Stomach (tissue), 9 donors: ENCODE data around the gene AUTS2. TPM values are rescaled to one million over a fixed set of nuclear protein-coding genes. Genes with fewer than 3 reads are reported as not detected.

Experiments used
- DNase-seq, 2 donors: peaks; one replicate each; pipeline versions ENCODE4 v3.0.0 to v3.0.0-alpha.2; 2013 to 2019
- H3K27ac ChIP-seq, 5 donors: fragments of 200-600 bp in 4 of 5; sonication (generic) in 4 of 5; one replicate each; pipeline ENCODE4 v1.5.1; 2013 to 2019; ENCODE audit warnings: mild to moderate bottlenecking in 1 of 5, moderate library complexity in 1 of 5
- H3K27me3 ChIP-seq, 3 donors: fragments of 200-600 bp; sonication (generic); one replicate each; pipeline ENCODE4 v1.5.1; 2017 to 2019; ENCODE audit warnings: mixed run types in 1 of 3
- H3K36me3 ChIP-seq, 4 donors: fragments of 200-600 bp; sonication (generic); 1 replicate in 3 of 4; 2 replicates in 1 of 4; pipeline ENCODE4 v1.5.1; 2016 to 2019
- H3K4me1 ChIP-seq, 4 donors: fragments of 200-600 bp; sonication (generic); one replicate each; pipeline ENCODE4 v1.5.1; 2016 to 2019
- H3K4me3 ChIP-seq, 4 donors: fragments of 200-600 bp; sonication (generic) in 3 of 4; one replicate each; pipeline ENCODE4 v1.5.1; 2016 to 2019; ENCODE audit warnings: mild to moderate bottlenecking in 1 of 4
- H3K9me3 ChIP-seq, 4 donors: fragments of 200-600 bp; sonication (generic); one replicate each; pipeline ENCODE4 v1.5.1; 2016 to 2019
- CTCF ChIP-seq, 7 experiments: fragments of 450-650 bp in 4 of 7; fragments of 200-600 bp in 3 of 7; sonication (generic) in 3 of 7; IDR thresholded peaks; one replicate each; pipeline ENCODE4 v1.5.1; 2016 to 2019; ENCODE audit warnings: antibody characterized with exemption in 7 of 7, control low read depth in 2 of 7, mild to moderate bottlenecking in 1 of 7
- EP300 ChIP-seq: sonication (generic); formaldehyde crosslinking; IDR thresholded peaks from one replicate; pipeline ENCODE4 v1.6.1; 2017; ENCODE audit warnings: antibody characterized with exemption
- POLR2A ChIP-seq, 4 donors: fragments of 450-650 bp; IDR thresholded peaks; one replicate each; pipeline ENCODE4 v1.6.1; 2016; ENCODE audit warnings: antibody characterized with exemption in 4 of 4, control low read depth in 2 of 4, mild to moderate bottlenecking in 1 of 4, moderate library complexity in 1 of 4
- POLR2AphosphoS5 ChIP-seq, 3 donors: sonication (generic); formaldehyde crosslinking; IDR thresholded peaks; one replicate each; pipeline ENCODE4 v1.6.1; 2016; ENCODE audit warnings: antibody characterized with exemption in 3 of 3
- WGBS, 5 donors: extraction: QIAGEN DNeasy Blood & Tissue Kit in 3 of 5; methylation state at CpG; one replicate each; pipeline versions ENCODE4 v1.1.5 to v1.1.7; 2013 to 2018; 5-methylcytosine and 5-hydroxymethylcytosine counted together
- intact Hi-C: fragments of 100-400 bp; cut with DNase I; formaldehyde crosslinking; loops from one replicate; pipeline ENCODE4 v1.15.1; 2023; ENCODE audit warnings: low total_unique reads
- polyA plus RNA-seq, 3 donors: library from polyadenylated mRNA; stranded (reverse); fragments of 200-250 nt; gene quantifications; one replicate each; pipeline ENCODE4 v1.2.3, GENCODE V29; 2013
- total RNA-seq, 5 donors: library from RNA; depleted of rRNA; stranded (reverse); fragments of >200 nt; gene quantifications; one replicate each; pipeline versions ENCODE4 v1.1.0 to v1.2.3, GENCODE V29; 2014 to 2016
- donor health status: healthy with polysubstance abuse.
- donor health status: Bipolar disorder and iron deficiency.
- donor health status: healthy.

The AUTS2 gene
- total and polyA plus RNA-seq, 8 donors = 3.8 to 90.3 (median 38.1) TPM

- no peaks in the 10 kb centered on the region for H3K9me3 ChIP-seq
- TF ChIP-seq POLR2A (IDR thresholded peaks at IDR 0.05) = no peak
- no peak for TF ChIP-seq EP300
- no peak for TF ChIP-seq POLR2AphosphoS5 (IDR thresholded peaks at IDR 0.05)
- TF ChIP-seq CTCF (IDR thresholded peaks at IDR 0.05) = no peak
- no peaks in the 10 kb centered on the region for H3K36me3 ChIP-seq
- no peak overlapping the region for H3K4me3 ChIP-seq
- WGBS, 5 donors = 77 to 81% (median 80%) methylated on average over 4 of the region's 4 CpGs
- no peak overlapping the region for H3K27ac ChIP-seq
- peaks cover 0 to 12% (median 2%) of the 10 kb centered on the region in 4 donors for H3K4me1 ChIP-seq
- no peak for DNase-seq
- H3K27me3 ChIP-seq = peaks cover 0 to 5% (median 0%) of the 10 kb centered on the region in 3 donors
- intact Hi-C loops = no loop called here
Measured at GRCh38 chr7:69608049-69608448, 9.8 kb downstream of the AUTS2 start.

- Histone ChIP-seq H3K4me3 (no peak overlapping the region), H3K27ac (no peak overlapping the region), H3K27me3 (peaks cover 0 to 2% (median 0%) of the 10 kb centered on the region in 3 donors), H3K9me3 (no peaks in the 10 kb centered on the region), H3K4me1 (peaks cover 0 to 5% (median 1%) of the 10 kb centered on the region in 4 donors), H3K36me3 (no peaks in the 10 kb centered on the region)
- 57 to 83% (median 78%) methylated on average over 1 of the region's 1 CpG for WGBS, 5 donors
- intact Hi-C loops = no loop called here
- no peak for TF ChIP-seq CTCF (IDR thresholded peaks at IDR 0.05)
- DNase-seq = no peak
Measured at GRCh38 chr7:69608878-69609277, 10.6 kb downstream of the AUTS2 start.

GRCh38 chr7:69609541-69610373 is 11.5 kb downstream of the AUTS2 start:
- intact Hi-C loops = no loop called here
- TF ChIP-seq POLR2A (IDR thresholded peaks at IDR 0.05) (no peak), CTCF (IDR thresholded peaks at IDR 0.05) (no peak), EP300 (no peak), POLR2AphosphoS5 (IDR thresholded peaks at IDR 0.05) (no peak)
- no peaks in the 10 kb centered on the region for H3K36me3 ChIP-seq
- H3K4me3 ChIP-seq = no peak overlapping the region
- 62 to 84% (median 76%) methylated on average over 5 of the region's 5 CpGs for WGBS, 5 donors
- H3K9me3 ChIP-seq = no peaks in the 10 kb centered on the region
- DNase-seq = no peak
- H3K27me3 ChIP-seq = no peaks in the 10 kb centered on the region
- H3K4me1 ChIP-seq = no peaks in the 10 kb centered on the region
- no peak overlapping the region for H3K27ac ChIP-seq

- Histone ChIP-seq H3K4me1 (no peaks in the 10 kb centered on the region), H3K27ac (no peak overlapping the region), H3K9me3 (no peaks in the 10 kb centered on the region), H3K4me3 (no peak overlapping the region), H3K27me3 (no peaks in the 10 kb centered on the region), H3K36me3 (no peaks in the 10 kb centered on the region)
- intact Hi-C loops = no loop called here
- 62 to 76% (median 71%) methylated on average over 8 of the region's 8 CpGs for WGBS, 5 donors
- no peak for DNase-seq
- TF ChIP-seq POLR2AphosphoS5 (IDR thresholded peaks at IDR 0.05) = no peak
- TF ChIP-seq EP300 = no peak
Measured at GRCh38 chr7:69610374-69611084, 12.3 kb downstream of the AUTS2 start.

- WGBS, 5 donors = 79 to 89% (median 84%) methylated on average over 3 of the region's 3 CpGs
- Histone ChIP-seq H3K27ac (no peak overlapping the region), H3K9me3 (no peaks in the 10 kb centered on the region), H3K36me3 (no peaks in the 10 kb centered on the region), H3K4me1 (no peaks in the 10 kb centered on the region), H3K4me3 (no peak overlapping the region), H3K27me3 (no peaks in the 10 kb centered on the region)
- intact Hi-C loops = no loop called here
- DNase-seq = no peak
- TF ChIP-seq POLR2A (IDR thresholded peaks at IDR 0.05) (no peak), POLR2AphosphoS5 (IDR thresholded peaks at IDR 0.05) (no peak), CTCF (IDR thresholded peaks at IDR 0.05) (no peak), EP300 (no peak)
Measured at GRCh38 chr7:69612981-69613380, 14.7 kb downstream of the AUTS2 start.
